Nephron progenitor cell (in vitro differentiated cells): ENCODE results near the gene LNX1.

Source experiments
- DNase-seq: peaks from one replicate; pipeline ENCODE4 v3.0.0; 2021
- H3K27ac Mint-ChIP-seq: 2 replicates; pipeline ENCODE4 v1.8.0; 2021; ENCODE audit warnings: mild to moderate bottlenecking, moderate library complexity, mixed read lengths
- H3K27me3 Mint-ChIP-seq: 2 replicates; pipeline ENCODE4 v1.8.0; 2021; ENCODE audit warnings: mild to moderate bottlenecking, low read depth, mixed read lengths; ENCODE audit not compliant: poor library complexity
- H3K36me3 Mint-ChIP-seq: 2 replicates; pipeline ENCODE4 v1.8.0; 2021; ENCODE audit warnings: low read depth, mixed read lengths
- H3K4me1 Mint-ChIP-seq: 2 replicates; pipeline ENCODE4 v1.8.0; 2021; ENCODE audit warnings: mixed read lengths
- H3K4me3 Mint-ChIP-seq: 2 replicates; pipeline ENCODE4 v1.8.0; 2021; ENCODE audit warnings: mild to moderate bottlenecking, moderate library complexity, mixed read lengths
- H3K9me3 Mint-ChIP-seq: 2 replicates; pipeline ENCODE4 v1.8.0; 2021; ENCODE audit warnings: mild to moderate bottlenecking, moderate library complexity, mixed read lengths
- CTCF ChIP-seq: fragments of 200-600 bp; sonication (generic); IDR thresholded peaks from 2 replicates; pipeline ENCODE4 v1.5.0; 2021; ENCODE audit warnings: antibody characterized with exemption

Gene LNX1

GRCh38 chr4:53518807-53519206 is 72.5 kb downstream of the LNX1 start:
- no peaks in the 10 kb centered on the region for H3K27me3 Mint-ChIP-seq
- no peak overlapping the region for H3K4me3 Mint-ChIP-seq
- no peak for TF ChIP-seq CTCF
- H3K36me3 Mint-ChIP-seq: no peaks in the 10 kb centered on the region
- H3K9me3 Mint-ChIP-seq: no peaks in the 10 kb centered on the region
- no peak for DNase-seq
- H3K4me1 Mint-ChIP-seq: peaks cover 19% of the 10 kb centered on the region
- no peak overlapping the region for H3K27ac Mint-ChIP-seq

GRCh38 chr4:53515076-53515475 is 76.2 kb downstream of the LNX1 start:
- no peak overlapping the region for H3K27ac Mint-ChIP-seq
- DNase-seq: no peak
- no peaks in the 10 kb centered on the region for H3K9me3 Mint-ChIP-seq
- H3K36me3 Mint-ChIP-seq: no peaks in the 10 kb centered on the region
- H3K27me3 Mint-ChIP-seq: no peaks in the 10 kb centered on the region
- peaks cover 15% of the 10 kb centered on the region for H3K4me1 Mint-ChIP-seq
- no peak overlapping the region for H3K4me3 Mint-ChIP-seq
- TF ChIP-seq CTCF: no peak

- Mint-ChIP-seq H3K4me1 (peaks cover 9% of the 10 kb centered on the region), H3K27ac (no peak overlapping the region), H3K36me3 (no peaks in the 10 kb centered on the region), H3K27me3 (no peaks in the 10 kb centered on the region), H3K9me3 (no peaks in the 10 kb centered on the region), H3K4me3 (no peak overlapping the region)
- no peak for DNase-seq
- TF ChIP-seq CTCF: no peak
Observed at GRCh38 chr4:53514509-53514908, 76.8 kb downstream of the LNX1 start.

GRCh38 chr4:53512608-53513007 is 78.7 kb downstream of the LNX1 start:
- H3K4me3 Mint-ChIP-seq: no peak overlapping the region
- H3K36me3 Mint-ChIP-seq: no peaks in the 10 kb centered on the region
- no peak for TF ChIP-seq CTCF
- peaks cover 9% of the 10 kb centered on the region for H3K4me1 Mint-ChIP-seq
- no peak overlapping the region for H3K27ac Mint-ChIP-seq
- DNase-seq: no peak
- no peaks in the 10 kb centered on the region for H3K9me3 Mint-ChIP-seq
- no peaks in the 10 kb centered on the region for H3K27me3 Mint-ChIP-seq

- no peak overlapping the region for H3K4me3 Mint-ChIP-seq
- H3K9me3 Mint-ChIP-seq: no peaks in the 10 kb centered on the region
- H3K27ac Mint-ChIP-seq: no peak overlapping the region
- H3K27me3 Mint-ChIP-seq: no peaks in the 10 kb centered on the region
- no peak for DNase-seq
- TF ChIP-seq CTCF: no peak
- no peaks in the 10 kb centered on the region for H3K36me3 Mint-ChIP-seq
- H3K4me1 Mint-ChIP-seq: peaks cover 6% of the 10 kb centered on the region
Observed at GRCh38 chr4:53511014-53511413, 80.3 kb downstream of the LNX1 start.

- no peak for DNase-seq
- peaks cover 6% of the 10 kb centered on the region for H3K4me1 Mint-ChIP-seq
- peaks cover 3% of the 10 kb centered on the region for H3K27me3 Mint-ChIP-seq
- H3K9me3 Mint-ChIP-seq: no peaks in the 10 kb centered on the region
- H3K4me3 Mint-ChIP-seq: no peak overlapping the region
- no peak overlapping the region for H3K27ac Mint-ChIP-seq
- no peaks in the 10 kb centered on the region for H3K36me3 Mint-ChIP-seq
- no peak for TF ChIP-seq CTCF
Observed at GRCh38 chr4:53510321-53510720, 81.0 kb downstream of the LNX1 start.
